GM10266 (cell line): ENCODE results near the gene RPS23.
"Not testable (repeated sequence)": the region's sequence is repeated elsewhere in the genome, so short reads cannot be mapped to it uniquely, and the experiment has no call there.

Experiments
- DNase-seq: peaks from one replicate; pipeline ENCODE4 v3.0.0; 2012; ENCODE audit errors: extremely low spot score
- TF ChIP-seq, protein P1 (sequence below): IDR thresholded peaks from 2 replicates; pipeline ENCODE4 v1.5.1; 2012; ENCODE audit warnings: mild to moderate bottlenecking, low read depth; ENCODE audit not compliant: control insufficient read depth, insufficient read depth; ENCODE audit errors: missing control alignments

Gene RPS23

GRCh38 chr5:82276800-82277612 is 1.1 kb downstream of the RPS23 start:
- TF ChIP-seq, protein P1, sequence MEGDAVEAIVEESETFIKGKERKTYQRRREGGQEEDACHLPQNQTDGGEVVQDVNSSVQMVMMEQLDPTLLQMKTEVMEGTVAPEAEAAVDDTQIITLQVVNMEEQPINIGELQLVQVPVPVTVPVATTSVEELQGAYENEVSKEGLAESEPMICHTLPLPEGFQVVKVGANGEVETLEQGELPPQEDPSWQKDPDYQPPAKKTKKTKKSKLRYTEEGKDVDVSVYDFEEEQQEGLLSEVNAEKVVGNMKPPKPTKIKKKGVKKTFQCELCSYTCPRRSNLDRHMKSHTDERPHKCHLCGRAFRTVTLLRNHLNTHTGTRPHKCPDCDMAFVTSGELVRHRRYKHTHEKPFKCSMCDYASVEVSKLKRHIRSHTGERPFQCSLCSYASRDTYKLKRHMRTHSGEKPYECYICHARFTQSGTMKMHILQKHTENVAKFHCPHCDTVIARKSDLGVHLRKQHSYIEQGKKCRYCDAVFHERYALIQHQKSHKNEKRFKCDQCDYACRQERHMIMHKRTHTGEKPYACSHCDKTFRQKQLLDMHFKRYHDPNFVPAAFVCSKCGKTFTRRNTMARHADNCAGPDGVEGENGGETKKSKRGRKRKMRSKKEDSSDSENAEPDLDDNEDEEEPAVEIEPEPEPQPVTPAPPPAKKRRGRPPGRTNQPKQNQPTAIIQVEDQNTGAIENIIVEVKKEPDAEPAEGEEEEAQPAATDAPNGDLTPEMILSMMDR: no peak

DNA sequence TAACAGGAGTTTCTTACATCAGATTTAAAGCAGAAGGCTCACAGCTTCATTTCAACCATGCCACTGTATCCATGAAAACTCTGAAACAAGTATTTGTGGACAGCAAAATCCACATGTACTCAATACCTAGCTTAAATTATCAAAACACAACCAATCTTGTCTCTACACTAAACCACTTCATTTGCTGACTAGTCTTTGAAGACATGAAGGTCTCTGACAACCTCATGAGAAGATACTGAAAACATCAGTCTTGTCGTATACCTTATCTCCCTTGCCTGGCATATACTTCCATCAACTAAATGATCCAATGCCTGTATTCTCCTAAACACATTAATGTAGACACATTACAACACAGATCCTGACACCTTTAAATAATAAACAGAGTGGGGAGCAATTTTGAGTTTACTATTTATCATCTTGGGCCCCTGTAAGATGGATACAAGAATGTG is 2.9 kb downstream of the RPS23 start:
- TF ChIP-seq, protein P1: no peak

More at GRCh38 chr5:82276800-82277612, 1.1 kb downstream of the RPS23 start:
- DNase-seq: no peak

DNA sequence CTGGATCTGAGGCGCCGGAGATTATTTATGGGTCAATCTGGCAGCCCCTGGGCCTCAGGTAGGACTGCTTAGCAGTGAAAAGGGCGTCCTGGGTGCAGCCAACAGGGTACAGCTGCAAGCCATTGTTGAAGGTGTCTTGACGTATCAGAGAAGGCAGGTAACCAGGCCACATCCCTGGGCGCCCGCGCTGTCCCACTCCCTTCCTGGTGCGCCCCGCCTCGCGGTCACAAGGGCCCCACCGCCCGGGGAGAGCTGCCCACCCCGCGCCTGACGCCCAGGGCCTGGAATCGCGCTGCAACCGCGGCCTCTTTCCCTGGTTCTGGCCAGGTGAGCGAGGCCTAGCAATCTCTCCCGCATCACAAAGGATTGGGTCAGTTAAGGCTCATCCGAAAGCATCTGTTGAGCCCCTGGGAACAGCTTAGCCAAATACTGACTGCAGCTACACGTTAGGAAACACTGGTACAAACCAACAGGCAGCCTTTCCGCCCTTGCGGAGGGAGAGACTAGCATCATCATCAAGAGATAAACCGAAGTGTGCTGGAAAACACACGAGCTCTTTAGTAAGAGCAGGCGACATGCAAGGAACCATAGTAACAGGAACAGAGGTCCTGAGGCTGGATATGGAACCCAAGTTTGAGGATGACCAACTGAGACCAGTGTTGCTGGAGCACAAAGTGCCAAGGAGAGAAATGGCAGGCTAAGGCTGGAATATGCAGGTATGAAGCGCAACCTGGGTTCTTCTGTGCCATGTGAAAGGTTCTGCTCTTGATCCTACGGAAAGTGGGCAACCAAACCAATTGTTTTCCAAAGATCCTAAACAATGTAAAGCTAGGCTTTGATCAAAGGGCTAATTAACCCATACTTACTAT is 3.6 kb downstream of the RPS23 start:
- DNase-seq: no peak
- TF ChIP-seq, protein P1: no peak

More for the DNA sequence above, 2.9 kb downstream of the RPS23 start:
- no peak for DNase-seq

DNA sequence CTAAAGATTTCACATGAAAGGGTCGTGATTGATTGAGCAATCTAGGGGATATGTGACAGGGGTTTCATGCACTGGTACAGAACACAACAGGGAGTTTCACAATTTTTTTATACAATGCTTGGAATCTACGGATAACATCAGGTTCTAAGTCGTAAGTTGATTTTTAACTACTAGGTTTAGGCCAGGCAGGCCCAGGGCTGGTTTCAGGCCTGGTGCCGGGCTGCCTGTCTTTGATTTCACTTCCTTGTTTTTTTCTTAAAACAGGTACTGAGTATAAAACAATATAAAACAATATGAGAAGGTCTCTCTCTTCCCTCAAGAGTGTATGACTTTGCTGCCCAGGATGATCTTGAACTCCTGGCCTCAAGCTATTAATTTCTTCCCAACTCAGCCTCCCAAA is 4.7 kb downstream of the RPS23 start:
- DNase-seq: not testable (repeated sequence)

- DNase-seq: not testable (repeated sequence)
Observed at GRCh38 chr5:82272571-82273356, 5.4 kb downstream of the RPS23 start.

DNA sequence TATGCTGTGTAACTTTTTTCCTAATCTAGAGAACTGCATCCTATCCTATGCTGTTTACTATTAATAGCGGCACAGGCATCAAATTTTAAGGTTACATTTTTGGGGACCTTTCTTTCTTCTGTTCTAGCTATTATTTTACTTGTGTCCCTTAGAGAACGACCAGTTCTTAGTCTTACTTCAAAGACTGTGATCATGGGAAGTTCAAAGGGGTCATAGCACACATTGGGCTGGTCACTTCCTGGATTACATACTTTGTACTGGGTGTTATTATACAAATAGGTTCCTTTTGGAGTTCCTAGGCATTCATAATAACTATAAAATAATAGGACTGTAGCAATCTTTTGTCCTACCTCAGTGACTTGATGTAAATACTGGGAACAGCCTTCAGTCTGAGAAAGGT is 8.8 kb downstream of the RPS23 start:
- DNase-seq: not testable (repeated sequence)

DNA sequence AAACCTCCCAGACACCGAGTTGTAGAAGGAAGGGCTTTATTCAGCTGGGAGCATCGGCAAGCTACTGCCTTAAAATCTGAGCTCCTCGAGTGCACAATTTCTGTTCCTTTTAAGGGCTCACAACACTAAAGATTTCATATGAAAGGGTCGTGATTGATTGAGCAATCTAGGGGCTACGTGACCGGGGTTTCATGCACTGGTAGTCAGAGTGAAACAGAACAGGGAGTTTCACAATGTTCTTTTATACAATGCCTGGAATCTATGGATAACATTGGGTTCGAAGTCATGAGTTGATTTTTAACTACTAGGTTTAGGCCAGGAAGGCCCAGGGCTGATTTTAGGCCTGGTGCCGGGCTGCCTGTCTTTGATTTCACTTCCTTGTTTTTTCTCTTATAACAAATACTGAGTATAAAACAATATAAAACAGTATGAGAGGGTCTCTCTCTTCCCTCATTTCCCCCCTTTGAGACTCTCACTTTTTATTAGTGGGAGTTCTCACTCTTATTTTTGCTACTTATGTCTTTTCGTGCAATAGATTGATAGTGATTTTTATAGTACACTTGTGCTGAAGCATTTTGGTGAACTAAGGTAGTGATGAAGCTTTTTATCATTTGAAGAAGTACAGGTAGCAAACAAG is 10.7 kb downstream of the RPS23 start:
- not testable (repeated sequence) for DNase-seq

DNA sequence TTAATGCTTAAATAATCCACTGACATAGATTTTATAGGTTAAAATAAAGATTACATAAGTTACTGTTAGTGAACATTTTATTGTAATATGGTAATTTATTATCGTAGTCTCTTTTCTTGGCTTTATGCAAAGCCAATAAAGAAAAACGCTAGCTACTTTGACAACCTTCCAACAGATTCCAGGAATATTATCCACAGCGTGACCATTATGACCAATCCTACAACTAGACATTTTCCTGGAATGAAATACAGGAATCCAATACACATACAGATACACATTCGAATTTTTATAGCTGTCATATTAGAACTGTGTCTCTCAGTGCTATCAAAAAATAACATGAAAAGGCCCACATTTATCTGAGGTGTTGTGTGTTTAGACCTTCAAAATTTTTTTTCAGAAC is 13.1 kb downstream of the RPS23 start:
- TF ChIP-seq, protein P1: no peak
- DNase-seq: no peak
